Raji (cell line): Measurements from ENCODE around the gene SCFD1.

Experiments used
- POLR2A ChIP-seq: IDR thresholded peaks from 2 replicates; pipeline ENCODE4 v1.6.1; 2011; ENCODE audit warnings: low read depth, low read length, control low read depth; ENCODE audit not compliant: insufficient read depth

SCFD1 gene

DNA sequence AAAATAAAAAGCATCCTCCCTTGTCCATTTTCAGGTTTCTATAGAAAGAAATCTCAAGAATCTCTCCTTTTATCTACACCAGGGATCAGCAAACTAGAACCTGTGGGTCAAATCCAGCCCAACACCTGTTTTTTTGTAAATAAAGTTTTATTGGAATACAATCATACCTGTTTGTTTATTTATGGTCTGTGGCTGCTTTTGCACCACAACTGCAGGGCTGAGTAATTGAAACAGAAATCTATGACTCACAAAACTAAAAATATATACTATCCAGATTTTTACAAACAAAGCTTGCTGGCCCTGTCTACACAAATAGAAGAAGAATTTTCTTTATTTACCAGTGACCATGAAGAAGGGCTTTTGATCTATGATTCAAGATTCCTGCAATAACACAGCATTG, 157.1 kb downstream of the SCFD1 start:
- TF ChIP-seq POLR2A: no peak
